Measurements from ENCODE around the gene TNFRSF8. TPM values are rescaled to one million over a fixed set of nuclear protein-coding genes. Genes with fewer than 3 reads are reported as not detected.
A peak's percentile ranks its signal among the peaks of the same experiment; 100 is the strongest.

Gene TNFRSF8
- total RNA-seq, 1 experiment from 2014 or later: 2.9 TPM

- Histone ChIP-seq H3K14ac (ENCODE audit: insufficient read depth, low read length) (no peak overlapping the region), H2BK15ac (ENCODE audit: low read depth, low read length) (no peak overlapping the region), H3K27me3 (ENCODE audit: insufficient read depth, low read length) (no peaks in the 10 kb centered on the region), H3K4me2 (ENCODE audit: insufficient read depth, insufficient read length, low read length) (no peak overlapping the region), H2BK20ac (ENCODE audit: low read depth, low read length, poor library complexity, severe bottlenecking) (no peak overlapping the region), H3K18ac (ENCODE audit: insufficient read length, low read depth, low read length) (no peak overlapping the region), H3T11ph (ENCODE audit: low read length) (no peak overlapping the region), H3K23me2 (ENCODE audit: insufficient read length, low read depth, low read length, poor library complexity, severe bottlenecking) (no peaks in the 10 kb centered on the region), H2BK5ac (ENCODE audit: insufficient read length, low read length) (no peak overlapping the region), H3K56ac (ENCODE audit: insufficient read length, low read depth, low read length) (no peak overlapping the region), H3K79me2 (ENCODE audit: insufficient read depth, low read length) (no peaks in the 10 kb centered on the region), H4K20me1 (ENCODE audit: control insufficient read depth, insufficient read depth, insufficient read length) (no peaks in the 10 kb centered on the region), H4K5ac (ENCODE audit: insufficient read length, low read depth, low read length) (no peak overlapping the region), H4K91ac (ENCODE audit: insufficient read length, low read depth, low read length) (no peak overlapping the region), H2AK5ac (ENCODE audit: insufficient read length, low read length) (no peak overlapping the region), H3K9me3 (ENCODE audit: control insufficient read depth, low read depth, low read length) (no peaks in the 10 kb centered on the region), H2BK120ac (ENCODE audit: low read depth, low read length, poor library complexity, severe bottlenecking) (no peak overlapping the region), H3K9ac (ENCODE audit: extremely low read depth, insufficient read length, low read length) (no peak overlapping the region), H3K4ac (ENCODE audit: low read depth, low read length) (no peak overlapping the region), H2AFZ (ENCODE audit: low read length) (no peak overlapping the region), H2BK12ac (ENCODE audit: insufficient read length, low read depth, low read length) (no peak overlapping the region), H4K8ac (replicated peaks; ENCODE audit: insufficient read length, low read depth, low read length) (no peak overlapping the region), H3K79me1 (ENCODE audit: insufficient read depth, low read depth, low read length, poor library complexity, severe bottlenecking) (no peaks in the 10 kb centered on the region), H3K23ac (ENCODE audit: insufficient read length, low read depth, low read length) (no peak overlapping the region), H3K27ac (ENCODE audit: insufficient read length, low read depth, low read length) (no peak overlapping the region), H3K4me1 (ENCODE audit: insufficient read depth, low read length) (no peaks in the 10 kb centered on the region; the same call in 1 of the 2 replicates)
- Mint-ChIP-seq H3K4me1 (peaks cover 18 to 24% of the 10 kb centered on the region in 2 experiments), H3K27me3 (ENCODE audit: low read depth) (peaks cover 5% of the 10 kb centered on the region), H3K36me3 (ENCODE audit: insufficient read depth in 1 of 3, low read depth in 3 of 3) (peaks cover 0 to 5% (median 1%) of the 10 kb centered on the region in 3 experiments; a peak in 3 of 7 replicates), H3K27ac (no peak overlapping the region; a peak in 1 of 7 replicates), H3K9me3 (peaks cover 0 to 4% of the 10 kb centered on the region in 2 experiments; a peak in 4 of 5 replicates), H3K4me3 (no peak overlapping the region; a peak in 1 of 5 replicates)
- no peak for TF ChIP-seq CTCF (conservative IDR thresholded peaks at IDR 0.05)
- no CpG with 5 or more reads among the region's 3 CpGs for WGBS (ENCODE audit: extremely low coverage, insufficient read length, low lambda C conversion rate)
- peak; percentile 43 for DNase-seq
Measured at GRCh38 chr1:12188115-12188514, 125.0 kb downstream of the TNFRSF8 start.
